HL-60 (cell line): ENCODE results near the gene ADAMTS1.

ENCODE experiments used
- DNase-seq, 2 experiments: peaks; one replicate each; pipeline ENCODE4 v3.0.0-alpha.2; 2010 to 2020; ENCODE audit warnings: low read depth in 1 of 2, low spot score in 1 of 2
- H3K27ac ChIP-seq: fragments of 250-450 bp; sonication (Bioruptor Pico); replicated peaks from 2 replicates; pipeline ENCODE4 v1.5.1; 2020; ENCODE audit warnings: mild to moderate bottlenecking, moderate library complexity
- H3K27me3 ChIP-seq: fragments of 250-450 bp; sonication (Bioruptor Pico); 2 replicates; pipeline ENCODE4 v1.5.1; 2021; ENCODE audit warnings: mild to moderate bottlenecking, moderate library complexity; ENCODE audit not compliant: insufficient read depth, poor library complexity, severe bottlenecking
- H3K4me3 ChIP-seq: replicated peaks from 2 replicates; pipeline ENCODE4 v1.5.1; 2011; ENCODE audit warnings: mild to moderate bottlenecking, control low read depth, low read length; ENCODE audit not compliant: insufficient read depth
- CTCF ChIP-seq: IDR thresholded peaks from one replicate; pipeline ENCODE4 v1.5.1; 2011; ENCODE audit warnings: low read length, control low read depth, inconsistent platforms; ENCODE audit not compliant: insufficient read depth
- GABPA ChIP-seq: IDR thresholded peaks from 2 replicates; pipeline ENCODE4 v1.6.1; 2012; ENCODE audit warnings: low read depth
- POLR2AphosphoS5 ChIP-seq: IDR thresholded peaks from 2 replicates; pipeline ENCODE4 v1.6.1; 2012; ENCODE audit warnings: low read depth
- REST ChIP-seq: IDR thresholded peaks from 2 replicates; pipeline ENCODE4 v1.6.1; 2012; ENCODE audit warnings: low read depth; ENCODE audit not compliant: insufficient replicate concordance
- SPI1 ChIP-seq: IDR thresholded peaks from 2 replicates; pipeline ENCODE4 v1.6.1; 2012; ENCODE audit warnings: low read depth, mild to moderate bottlenecking, borderline replicate concordance

The ADAMTS1 gene

GRCh38 chr21:26883768-26884167, 38.6 kb upstream of the ADAMTS1 start:
- Histone ChIP-seq H3K27me3 (no peaks in the 10 kb centered on the region), H3K4me3 (no peak overlapping the region), H3K27ac (no peak overlapping the region)
- DNase-seq, result no peak
- TF ChIP-seq CTCF (no peak), REST (no peak), GABPA (no peak), SPI1 (no peak), POLR2AphosphoS5 (no peak)

GRCh38 chr21:26881504-26882228, 36.5 kb upstream of the ADAMTS1 start:
- Histone ChIP-seq H3K27ac (no peak overlapping the region), H3K4me3 (no peak overlapping the region), H3K27me3 (no peaks in the 10 kb centered on the region)
- TF ChIP-seq GABPA (no peak), REST (no peak), POLR2AphosphoS5 (no peak), CTCF (no peak), SPI1 (no peak)
- DNase-seq, result no peak

GRCh38 chr21:26877018-26877417, 31.8 kb upstream of the ADAMTS1 start:
- TF ChIP-seq POLR2AphosphoS5, result no peak
- no peak for TF ChIP-seq SPI1
- TF ChIP-seq REST, result no peak
- no peak for TF ChIP-seq GABPA
- no peak for TF ChIP-seq CTCF
- Histone ChIP-seq H3K4me3 (no peak overlapping the region), H3K27me3 (no peaks in the 10 kb centered on the region), H3K27ac (no peak overlapping the region)
- DNase-seq, result peak in 1 of 2 experiments; percentile 23
